Stomach smooth muscle (tissue), 2 donors: ENCODE data around the gene ZFP57.
A peak's percentile ranks its signal among the peaks of the same experiment; 100 is the strongest.

Experiments
- H3K27ac ChIP-seq: one replicate; pipeline ENCODE4 v1.7.0; 2013; ENCODE audit warnings: mild to moderate bottlenecking, low read length, inconsistent platforms
- H3K27me3 ChIP-seq, 2 donors: one replicate each; pipeline ENCODE4 v1.7.0; 2013; ENCODE audit warnings: low read length in 2 of 2; ENCODE audit not compliant: insufficient read depth in 2 of 2, control insufficient read depth in 1 of 2
- H3K36me3 ChIP-seq, 2 donors: one replicate each; pipeline ENCODE4 v1.7.0; 2013; ENCODE audit warnings: low read length in 2 of 2; ENCODE audit not compliant: control insufficient read depth in 2 of 2, insufficient read depth in 2 of 2
- H3K4me1 ChIP-seq: one replicate; pipeline ENCODE4 v1.7.0; 2013; ENCODE audit warnings: low read length; ENCODE audit not compliant: control insufficient read depth, insufficient read depth
- H3K4me3 ChIP-seq, 2 donors: one replicate each; pipeline ENCODE4 v1.7.0; 2013; ENCODE audit warnings: low read length in 2 of 2
- H3K9ac ChIP-seq, 2 donors: one replicate each; pipeline ENCODE4 v1.7.0; 2013; ENCODE audit warnings: low read length in 2 of 2, mild to moderate bottlenecking in 1 of 2
- H3K9me3 ChIP-seq, 2 donors: one replicate each; pipeline ENCODE4 v1.7.0; 2013; ENCODE audit warnings: low read length in 2 of 2; ENCODE audit not compliant: control insufficient read depth in 2 of 2
- donor health status: healthy.
- donor health status: Pancreatic carcinoma.

The ZFP57 gene

GRCh38 chr6:29653452-29654038 is 27.4 kb downstream of the ZFP57 start:
- Histone ChIP-seq H3K27me3 (no peaks in the 10 kb centered on the region), H3K4me3 (peak overlapping the region in 1 of 2 donors; percentile 35), H3K36me3 (no peaks in the 10 kb centered on the region), H3K9me3 (no peaks in the 10 kb centered on the region), H3K27ac (no peak overlapping the region), H3K9ac (no peak overlapping the region), H3K4me1 (peaks cover 10% of the 10 kb centered on the region)

GRCh38 chr6:29652198-29652584 is 28.8 kb downstream of the ZFP57 start:
- no peaks in the 10 kb centered on the region for H3K36me3 ChIP-seq
- H3K9ac ChIP-seq = no peak overlapping the region
- no peaks in the 10 kb centered on the region for H3K27me3 ChIP-seq
- no peaks in the 10 kb centered on the region for H3K9me3 ChIP-seq
- peaks cover 10% of the 10 kb centered on the region for H3K4me1 ChIP-seq
- H3K4me3 ChIP-seq = no peak overlapping the region
- no peak overlapping the region for H3K27ac ChIP-seq

- H3K27me3 ChIP-seq = no peaks in the 10 kb centered on the region
- H3K36me3 ChIP-seq = no peaks in the 10 kb centered on the region
- H3K4me3 ChIP-seq = no peak overlapping the region
- no peak overlapping the region for H3K9ac ChIP-seq
- H3K27ac ChIP-seq = no peak overlapping the region
- no peaks in the 10 kb centered on the region for H3K9me3 ChIP-seq
- H3K4me1 ChIP-seq = peaks cover 10% of the 10 kb centered on the region
These were observed 29.3 kb downstream of the ZFP57 start for GRCh38 chr6:29651413-29652197.

- no peaks in the 10 kb centered on the region for H3K27me3 ChIP-seq
- no peaks in the 10 kb centered on the region for H3K9me3 ChIP-seq
- peak overlapping the region; percentile 80 to 93 for H3K4me3 ChIP-seq
- H3K9ac ChIP-seq = peak overlapping the region; percentile 77 to 98
- peak overlapping the region; percentile 97 for H3K27ac ChIP-seq
- no peaks in the 10 kb centered on the region for H3K36me3 ChIP-seq
- H3K4me1 ChIP-seq = peaks cover 4% of the 10 kb centered on the region
These were observed 31.0 kb downstream of the ZFP57 start for GRCh38 chr6:29649701-29650673.

- Histone ChIP-seq H3K4me1 (peaks cover 4% of the 10 kb centered on the region), H3K27ac (no peak overlapping the region), H3K27me3 (no peaks in the 10 kb centered on the region), H3K4me3 (no peak overlapping the region), H3K9me3 (no peaks in the 10 kb centered on the region), H3K9ac (no peak overlapping the region), H3K36me3 (no peaks in the 10 kb centered on the region)
These were observed 32.9 kb downstream of the ZFP57 start for GRCh38 chr6:29647927-29648642.

GRCh38 chr6:29641430-29642148 is 39.4 kb downstream of the ZFP57 start:
- Histone ChIP-seq H3K4me1 (no peaks in the 10 kb centered on the region), H3K9ac (no peak overlapping the region), H3K27ac (no peak overlapping the region)

GRCh38 chr6:29637247-29637646 is 43.7 kb downstream of the ZFP57 start:
- Histone ChIP-seq H3K4me1 (peaks cover 8% of the 10 kb centered on the region), H3K27ac (no peak overlapping the region), H3K9me3 (no peaks in the 10 kb centered on the region), H3K9ac (no peak overlapping the region), H3K36me3 (no peaks in the 10 kb centered on the region), H3K27me3 (no peaks in the 10 kb centered on the region), H3K4me3 (no peak overlapping the region)

More at GRCh38 chr6:29641430-29642148, 39.4 kb downstream of the ZFP57 start:
- H3K4me3 ChIP-seq = no peak overlapping the region
- H3K36me3 ChIP-seq = no peaks in the 10 kb centered on the region
- H3K9me3 ChIP-seq = no peaks in the 10 kb centered on the region
- no peaks in the 10 kb centered on the region for H3K27me3 ChIP-seq

- no peaks in the 10 kb centered on the region for H3K9me3 ChIP-seq
- H3K36me3 ChIP-seq = no peaks in the 10 kb centered on the region
- H3K4me3 ChIP-seq = peak overlapping the region; percentile 57 to 87
- H3K27ac ChIP-seq = peak overlapping the region; percentile 64
- H3K4me1 ChIP-seq = peaks cover 29% of the 10 kb centered on the region
- no peaks in the 10 kb centered on the region for H3K27me3 ChIP-seq
- H3K9ac ChIP-seq = peak overlapping the region; percentile 72 to 77
These were observed 47.4 kb downstream of the ZFP57 start for GRCh38 chr6:29633534-29633905.

GRCh38 chr6:29632789-29633533 is 48.0 kb downstream of the ZFP57 start, which contains the start of gene GABBR1:
GABBR1 (minus strand) TSS chr6:29633183; CDS start chr6:29632385, 798 bp downstream.
- Histone ChIP-seq H3K4me1 (peaks cover 33% of the 10 kb centered on the region), H3K9me3 (no peaks in the 10 kb centered on the region), H3K36me3 (no peaks in the 10 kb centered on the region), H3K27ac (peak within 1 kb of the TSS; percentile 64), H3K4me3 (peak within 1 kb of the TSS; percentile 57 to 87), H3K27me3 (no peaks in the 10 kb centered on the region), H3K9ac (peak within 1 kb of the TSS; percentile 72 to 77)
